ENCODE data around the gene MSI2.

The MSI2 gene

GRCh38 chr17:57623620-57624019, 367.3 kb downstream of the MSI2 start:
- TF ChIP-seq, protein P1, sequence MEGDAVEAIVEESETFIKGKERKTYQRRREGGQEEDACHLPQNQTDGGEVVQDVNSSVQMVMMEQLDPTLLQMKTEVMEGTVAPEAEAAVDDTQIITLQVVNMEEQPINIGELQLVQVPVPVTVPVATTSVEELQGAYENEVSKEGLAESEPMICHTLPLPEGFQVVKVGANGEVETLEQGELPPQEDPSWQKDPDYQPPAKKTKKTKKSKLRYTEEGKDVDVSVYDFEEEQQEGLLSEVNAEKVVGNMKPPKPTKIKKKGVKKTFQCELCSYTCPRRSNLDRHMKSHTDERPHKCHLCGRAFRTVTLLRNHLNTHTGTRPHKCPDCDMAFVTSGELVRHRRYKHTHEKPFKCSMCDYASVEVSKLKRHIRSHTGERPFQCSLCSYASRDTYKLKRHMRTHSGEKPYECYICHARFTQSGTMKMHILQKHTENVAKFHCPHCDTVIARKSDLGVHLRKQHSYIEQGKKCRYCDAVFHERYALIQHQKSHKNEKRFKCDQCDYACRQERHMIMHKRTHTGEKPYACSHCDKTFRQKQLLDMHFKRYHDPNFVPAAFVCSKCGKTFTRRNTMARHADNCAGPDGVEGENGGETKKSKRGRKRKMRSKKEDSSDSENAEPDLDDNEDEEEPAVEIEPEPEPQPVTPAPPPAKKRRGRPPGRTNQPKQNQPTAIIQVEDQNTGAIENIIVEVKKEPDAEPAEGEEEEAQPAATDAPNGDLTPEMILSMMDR (conservative IDR thresholded peaks at IDR 0.05; ENCODE audit: low read depth, low read length): no peak
- no peak for DNase-seq (ENCODE audit: low read depth)
- no peak overlapping the region for H3K4me3 ChIP-seq (ENCODE audit: low read depth, low read length)

DNA sequence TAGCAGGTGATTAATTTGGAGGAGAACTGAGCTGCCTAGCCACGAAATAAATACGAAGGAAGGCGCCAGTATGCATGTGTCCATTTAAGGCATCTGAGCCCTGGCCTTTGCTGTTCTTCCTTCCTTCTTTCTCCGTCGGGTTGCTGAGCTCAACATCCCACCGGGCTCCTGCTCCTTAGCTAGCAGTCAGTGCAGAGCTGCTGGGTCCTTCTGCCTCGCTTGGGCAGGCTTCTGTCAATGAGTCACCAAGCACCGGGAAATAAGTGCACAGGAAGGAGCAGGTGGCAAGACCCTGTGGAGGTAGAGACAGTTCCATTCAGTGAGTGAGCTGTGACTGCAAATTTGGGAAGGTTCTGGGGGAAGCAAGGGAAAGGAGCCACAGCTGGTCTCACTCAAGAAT, 368.1 kb downstream of the MSI2 start:
- no peak overlapping the region for H3K4me3 ChIP-seq (ENCODE audit: low read depth, low read length)
- TF ChIP-seq, protein P1 (conservative IDR thresholded peaks at IDR 0.05; ENCODE audit: low read depth, low read length): no peak
- DNase-seq (ENCODE audit: low read depth): no peak

DNA sequence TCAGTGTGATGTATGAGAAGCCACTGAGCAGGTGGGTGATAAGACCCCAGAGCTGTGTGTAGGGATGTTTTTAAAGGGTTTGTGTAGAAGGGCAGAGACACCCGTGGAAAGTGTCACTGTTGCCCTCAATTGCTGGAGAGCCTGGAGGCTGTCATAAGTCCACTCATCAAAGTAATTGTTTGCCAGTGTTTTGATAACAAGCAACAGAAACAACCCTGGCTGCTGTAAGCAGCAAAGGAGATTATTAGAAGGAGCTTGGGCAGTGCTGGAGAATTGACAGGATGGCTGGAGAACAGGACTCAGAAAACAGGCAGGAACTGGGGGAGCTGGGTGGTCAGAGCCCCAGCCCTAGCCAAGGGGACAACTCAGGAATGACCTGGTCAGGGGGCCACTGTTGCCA, 369.2 kb downstream of the MSI2 start:
- no peak for DNase-seq (ENCODE audit: low read depth)
- TF ChIP-seq, protein P1 (conservative IDR thresholded peaks at IDR 0.05; ENCODE audit: low read depth, low read length): no peak
- H3K4me3 ChIP-seq (ENCODE audit: low read depth, low read length): no peak overlapping the region

GRCh38 chr17:57625957-57626356, 369.6 kb downstream of the MSI2 start:
- no peak for DNase-seq (ENCODE audit: low read depth)
- H3K4me3 ChIP-seq (ENCODE audit: low read depth, low read length): no peak overlapping the region
- TF ChIP-seq, protein P1 (conservative IDR thresholded peaks at IDR 0.05; ENCODE audit: low read depth, low read length): no peak

- H3K4me3 ChIP-seq (ENCODE audit: low read depth, low read length): no peak overlapping the region
- no peak for DNase-seq (ENCODE audit: low read depth)
- TF ChIP-seq, protein P1 (conservative IDR thresholded peaks at IDR 0.05; ENCODE audit: low read depth, low read length): no peak
These were observed 370.3 kb downstream of the MSI2 start for GRCh38 chr17:57626520-57627210.

DNA sequence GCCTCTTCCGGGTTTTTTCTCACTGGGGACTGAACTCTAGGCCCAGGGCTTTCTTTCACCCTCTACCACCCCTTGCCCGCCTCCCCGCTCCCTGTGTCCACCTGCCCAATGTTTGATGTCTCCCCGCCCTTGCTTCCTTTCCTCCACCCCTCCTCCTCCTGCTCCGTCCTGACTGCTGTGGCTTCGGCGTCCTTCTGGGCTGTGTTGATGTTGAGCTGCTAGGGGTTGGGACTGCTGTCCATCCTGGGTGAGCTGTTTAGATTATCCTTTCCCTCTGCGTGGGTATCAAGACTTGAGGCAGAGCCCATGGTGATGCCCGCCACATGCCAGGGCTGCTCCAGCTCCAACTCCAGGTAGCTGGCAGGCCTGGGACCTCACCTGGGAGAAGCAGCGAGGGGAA, 371.3 kb downstream of the MSI2 start:
- DNase-seq (ENCODE audit: low read depth): no peak
- no peak overlapping the region for H3K4me3 ChIP-seq (ENCODE audit: low read depth, low read length)
- TF ChIP-seq, protein P1 (conservative IDR thresholded peaks at IDR 0.05; ENCODE audit: low read depth, low read length): no peak

DNA sequence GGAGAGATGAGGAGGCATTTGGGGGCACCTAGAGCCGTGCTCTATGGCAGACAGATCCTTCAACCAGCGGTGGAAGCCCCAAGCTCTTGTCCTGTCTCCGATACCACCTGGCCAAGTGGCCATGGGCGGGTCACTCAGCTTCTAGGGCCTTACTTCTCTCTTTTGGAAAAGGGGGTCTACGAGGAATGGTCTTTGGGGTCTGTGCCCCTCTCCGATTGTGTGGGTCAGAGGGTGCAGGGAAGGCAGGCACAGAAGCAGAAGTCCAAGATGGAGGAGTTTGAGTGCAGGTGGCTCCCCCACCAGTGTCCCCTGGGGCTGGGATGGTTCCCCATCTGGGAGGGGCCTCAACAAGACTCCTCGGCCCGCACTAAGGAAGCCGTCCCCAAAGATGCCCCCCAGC, 372.1 kb downstream of the MSI2 start:
- no peak overlapping the region for H3K4me3 ChIP-seq (ENCODE audit: low read depth, low read length)
- TF ChIP-seq, protein P1 (conservative IDR thresholded peaks at IDR 0.05; ENCODE audit: low read depth, low read length): no peak
- no peak for DNase-seq (ENCODE audit: low read depth)

All from choroid plexus epithelial cell (primary cell).